Fibroblast of the aortic adventitia (primary cell): ENCODE measurements around the gene SARNP. TPM values are rescaled to one million over a fixed set of nuclear protein-coding genes. Genes with fewer than 3 reads are reported as not detected.

Experiments used
- DNase-seq: peaks from one replicate; pipeline ENCODE4 v3.0.0-alpha.2; 2010; ENCODE audit warnings: low read depth
- H3K4me3 ChIP-seq: 2 replicates; pipeline ENCODE4 v1.5.1; 2011; ENCODE audit warnings: low read depth, mild to moderate bottlenecking, control low read depth, low read length, moderate library complexity
- total RNA-seq: library from RNA; depleted of rRNA; stranded (reverse); fragments of >200 nt; gene quantifications from 2 replicates; pipeline ENCODE4 v1.2.3, GENCODE V29; 2012; ENCODE audit warnings: low replicate concordance
- TF ChIP-seq, protein P1 (sequence below): IDR thresholded peaks from 2 replicates; pipeline ENCODE4 v1.5.1; 2011; ENCODE audit warnings: mild to moderate bottlenecking, low read length, control low read depth, inconsistent platforms; ENCODE audit not compliant: insufficient read depth

The SARNP gene
- total RNA-seq, 1 donor = 84.6 TPM

GRCh38 chr12:55828357-55828756 is 10.8 kb upstream of the SARNP start:
- H3K4me3 ChIP-seq = peak overlapping the region; percentile 69
- TF ChIP-seq, protein P1, sequence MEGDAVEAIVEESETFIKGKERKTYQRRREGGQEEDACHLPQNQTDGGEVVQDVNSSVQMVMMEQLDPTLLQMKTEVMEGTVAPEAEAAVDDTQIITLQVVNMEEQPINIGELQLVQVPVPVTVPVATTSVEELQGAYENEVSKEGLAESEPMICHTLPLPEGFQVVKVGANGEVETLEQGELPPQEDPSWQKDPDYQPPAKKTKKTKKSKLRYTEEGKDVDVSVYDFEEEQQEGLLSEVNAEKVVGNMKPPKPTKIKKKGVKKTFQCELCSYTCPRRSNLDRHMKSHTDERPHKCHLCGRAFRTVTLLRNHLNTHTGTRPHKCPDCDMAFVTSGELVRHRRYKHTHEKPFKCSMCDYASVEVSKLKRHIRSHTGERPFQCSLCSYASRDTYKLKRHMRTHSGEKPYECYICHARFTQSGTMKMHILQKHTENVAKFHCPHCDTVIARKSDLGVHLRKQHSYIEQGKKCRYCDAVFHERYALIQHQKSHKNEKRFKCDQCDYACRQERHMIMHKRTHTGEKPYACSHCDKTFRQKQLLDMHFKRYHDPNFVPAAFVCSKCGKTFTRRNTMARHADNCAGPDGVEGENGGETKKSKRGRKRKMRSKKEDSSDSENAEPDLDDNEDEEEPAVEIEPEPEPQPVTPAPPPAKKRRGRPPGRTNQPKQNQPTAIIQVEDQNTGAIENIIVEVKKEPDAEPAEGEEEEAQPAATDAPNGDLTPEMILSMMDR = no peak
- no peak for DNase-seq

DNA sequence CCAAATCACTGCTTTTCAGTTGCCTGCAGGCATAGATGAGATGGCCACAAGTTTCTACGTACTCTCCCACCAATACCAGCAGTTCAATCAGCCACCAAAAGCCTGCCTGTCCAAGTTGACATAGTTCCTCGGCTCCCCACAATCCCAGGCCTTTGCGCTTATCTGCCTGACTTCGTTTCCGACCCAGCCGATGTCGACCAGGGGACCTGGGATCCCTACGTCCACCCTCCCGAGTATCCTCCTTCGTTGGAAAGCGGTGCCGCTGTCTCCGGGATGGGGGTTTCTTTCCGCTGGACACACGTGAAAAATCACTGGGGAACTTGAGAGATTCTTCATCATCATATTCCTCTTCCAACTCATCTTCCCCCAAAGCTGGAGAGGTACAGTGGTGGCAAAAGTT is 10.3 kb upstream of the SARNP start:
- TF ChIP-seq, protein P1 = no peak
- no peak for DNase-seq
- H3K4me3 ChIP-seq = peak overlapping the region; percentile 9

GRCh38 chr12:55824726-55825125 is 7.2 kb upstream of the SARNP start:
- TF ChIP-seq, protein P1 = no peak
- no peak overlapping the region for H3K4me3 ChIP-seq
- no peak for DNase-seq

GRCh38 chr12:55823419-55823818 is 5.9 kb upstream of the SARNP start:
- DNase-seq = no peak
- TF ChIP-seq, protein P1 = no peak
- no peak overlapping the region for H3K4me3 ChIP-seq

- TF ChIP-seq, protein P1 = no peak
- DNase-seq = no peak
- no peak overlapping the region for H3K4me3 ChIP-seq
Measured at GRCh38 chr12:55822228-55822627, 4.7 kb upstream of the SARNP start.

DNA sequence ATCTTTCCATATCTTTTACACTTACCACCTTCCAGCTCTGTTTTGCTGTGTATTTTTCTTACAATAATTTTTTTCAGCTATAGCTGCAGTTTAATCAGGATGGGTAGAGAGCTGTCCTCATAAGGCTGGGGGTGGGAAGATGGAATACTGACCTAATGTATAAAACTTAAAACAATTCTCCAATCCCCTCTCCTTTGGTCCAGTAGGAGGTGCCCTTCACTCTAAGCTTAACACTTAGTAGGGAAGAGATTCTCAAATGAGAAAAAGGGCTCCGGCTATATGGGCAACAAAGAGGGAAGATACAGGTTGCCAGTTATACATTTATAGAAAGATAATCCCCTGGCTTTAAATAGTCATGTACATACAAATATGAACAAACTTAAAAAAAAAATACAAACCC is 3.2 kb upstream of the SARNP start:
- TF ChIP-seq, protein P1 = peak; percentile 28
- peak; percentile 25 for DNase-seq
- H3K4me3 ChIP-seq = no peak overlapping the region

DNA sequence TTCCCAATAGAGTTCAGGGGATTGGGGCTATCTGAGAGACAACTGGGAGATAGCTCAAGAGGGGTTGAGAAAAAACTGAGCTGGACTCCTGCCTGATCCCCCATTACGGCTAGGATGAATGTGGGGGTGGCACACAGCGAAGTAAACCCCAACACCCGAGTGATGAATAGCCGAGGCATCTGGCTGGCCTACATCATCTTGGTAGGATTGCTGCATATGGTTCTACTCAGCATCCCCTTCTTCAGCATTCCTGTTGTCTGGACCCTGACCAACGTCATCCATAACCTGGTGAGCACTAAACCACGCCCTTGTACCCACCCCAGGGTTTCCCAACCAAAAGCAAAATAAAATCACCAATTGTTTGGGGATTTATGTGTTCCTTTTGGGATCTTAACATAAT is 1.4 kb upstream of the SARNP start:
- H3K4me3 ChIP-seq = peak overlapping the region; percentile 98
- TF ChIP-seq, protein P1 = no peak
- peak; percentile 40 for DNase-seq
